GM21786 (cell line): Measurements from ENCODE around the gene ZSWIM5.
A peak's percentile ranks its signal among the peaks of the same experiment; 100 is the strongest.
"Not testable (repeated sequence)": the region's sequence is repeated elsewhere in the genome, so short reads cannot be mapped to it uniquely, and the experiment has no call there.

Experiments used
- ATAC-seq: cut with Tn5 transposase; IDR thresholded peaks from one replicate; pipeline ENCODE4 v1.9.1; 2021; ENCODE audit not compliant: unreplicated experiment

Gene ZSWIM5

GRCh38 chr1:45205011-45205909 lies 1.1 kb downstream of the ZSWIM5 start:
- ATAC-seq: peak; percentile 15

- no peak for ATAC-seq
Measured at GRCh38 chr1:45200906-45201500, 5.4 kb downstream of the ZSWIM5 start.

GRCh38 chr1:45200435-45200834 lies 6.0 kb downstream of the ZSWIM5 start:
- ATAC-seq: no peak

- ATAC-seq: no peak
Measured at GRCh38 chr1:45198185-45198584, 8.2 kb downstream of the ZSWIM5 start.

GRCh38 chr1:45196863-45197262 lies 9.5 kb downstream of the ZSWIM5 start:
- no peak for ATAC-seq

- ATAC-seq: no peak
Measured at GRCh38 chr1:45191418-45191783, 15.0 kb downstream of the ZSWIM5 start.

- ATAC-seq: no peak
Measured at GRCh38 chr1:45187725-45188124, 18.7 kb downstream of the ZSWIM5 start.

- not testable (repeated sequence) for ATAC-seq
Measured at GRCh38 chr1:45179918-45180519, 26.4 kb downstream of the ZSWIM5 start.

- ATAC-seq: no peak
Measured at GRCh38 chr1:45177452-45177851, 29.0 kb downstream of the ZSWIM5 start.

- ATAC-seq: no peak
Measured at GRCh38 chr1:45172764-45173163, 33.6 kb downstream of the ZSWIM5 start.

- ATAC-seq: no peak
Measured at GRCh38 chr1:45172005-45172404, 34.4 kb downstream of the ZSWIM5 start.

GRCh38 chr1:45171575-45171974 lies 34.8 kb downstream of the ZSWIM5 start:
- ATAC-seq: no peak

- no peak for ATAC-seq
Measured at GRCh38 chr1:45170151-45170742, 36.2 kb downstream of the ZSWIM5 start.

GRCh38 chr1:45167947-45168346 lies 38.5 kb downstream of the ZSWIM5 start:
- not testable (repeated sequence) for ATAC-seq

GRCh38 chr1:45164307-45164706 lies 42.1 kb downstream of the ZSWIM5 start:
- ATAC-seq: not testable (repeated sequence)

GRCh38 chr1:45163111-45163510 lies 43.3 kb downstream of the ZSWIM5 start:
- ATAC-seq: not testable (repeated sequence)

- ATAC-seq: not testable (repeated sequence)
Measured at GRCh38 chr1:45162041-45163035, 44.1 kb downstream of the ZSWIM5 start.

- ATAC-seq: no peak
Measured at GRCh38 chr1:45155957-45156356, 50.4 kb downstream of the ZSWIM5 start.

GRCh38 chr1:45155423-45155822 lies 51.0 kb downstream of the ZSWIM5 start:
- no peak for ATAC-seq

- no peak for ATAC-seq
Measured at GRCh38 chr1:45152126-45152525, 54.3 kb downstream of the ZSWIM5 start.
